Erythroblast (primary cell): ENCODE results near the gene TSPAN10.
A peak's percentile ranks its signal among the peaks of the same experiment; 100 is the strongest.

ENCODE experiments used
- DNase-seq, 2 experiments: peaks; one replicate each; lab custom pipeline; 2025; lab: John Stamatoyannopoulos, UW
- GATA1 ChIP-seq: IDR thresholded peaks from 2 replicates; pipeline ENCODE4 v1.6.1; 2011; ENCODE audit warnings: low read depth, mild to moderate bottlenecking, control low read depth, low read length, moderate library complexity
- POLR2A ChIP-seq: IDR thresholded peaks from 2 replicates; pipeline ENCODE4 v1.6.1; 2011; ENCODE audit warnings: mild to moderate bottlenecking, low read length

The TSPAN10 gene

GRCh38 chr17:81660441-81660840, 23.4 kb downstream of the TSPAN10 start:
- TF ChIP-seq POLR2A (no peak), GATA1 (no peak)
- no peak for DNase-seq

- TF ChIP-seq GATA1: no peak
- TF ChIP-seq POLR2A: no peak
- no peak for DNase-seq
These were observed 25.0 kb downstream of the TSPAN10 start for GRCh38 chr17:81662002-81662401.

GRCh38 chr17:81664051-81664470, 27.1 kb downstream of the TSPAN10 start:
- TF ChIP-seq POLR2A (no peak), GATA1 (no peak)
- no peak for DNase-seq

GRCh38 chr17:81665205-81666091, 28.5 kb downstream of the TSPAN10 start:
- peak; percentile 62 to 65 for DNase-seq
- no peak for TF ChIP-seq GATA1
- TF ChIP-seq POLR2A: no peak

- DNase-seq: no peak
- TF ChIP-seq POLR2A (no peak), GATA1 (no peak)
These were observed 29.0 kb downstream of the TSPAN10 start for GRCh38 chr17:81666092-81666341.

- TF ChIP-seq GATA1: no peak
- TF ChIP-seq POLR2A: peak; percentile 97
- DNase-seq: peak; percentile 97
These were observed 29.6 kb downstream of the TSPAN10 start, which contains the start of the genes CCDC137 and OXLD1 for GRCh38 chr17:81666342-81667191. TSS of gene CCDC137 (plus strand) at chr17:81666737. CDS start at chr17:81666767, 30 bp downstream. TSS of gene OXLD1 (minus strand) at chr17:81666605. CDS start at chr17:81666577, 28 bp downstream.

GRCh38 chr17:81667754-81668153, 30.8 kb downstream of the TSPAN10 start:
- DNase-seq: peak; percentile 15 to 28
- TF ChIP-seq GATA1 (no peak), POLR2A (no peak)

- no peak for DNase-seq
- TF ChIP-seq POLR2A (no peak), GATA1 (no peak)
These were observed 35.5 kb downstream of the TSPAN10 start for GRCh38 chr17:81672504-81672903.

- TF ChIP-seq GATA1: no peak
- no peak for TF ChIP-seq POLR2A
- no peak for DNase-seq
These were observed 36.0 kb downstream of the TSPAN10 start for GRCh38 chr17:81672954-81673353.

GRCh38 chr17:81673561-81674258, 36.7 kb downstream of the TSPAN10 start:
- no peak for TF ChIP-seq POLR2A
- no peak for TF ChIP-seq GATA1
- no peak for DNase-seq

GRCh38 chr17:81675515-81676221, 38.7 kb downstream of the TSPAN10 start:
- peak; percentile 44 to 56 for DNase-seq

- no peak for DNase-seq
- TF ChIP-seq POLR2A (no peak), GATA1 (no peak)
These were observed 39.9 kb downstream of the TSPAN10 start for GRCh38 chr17:81676906-81677305.

- TF ChIP-seq POLR2A (no peak), GATA1 (no peak)
These were observed 43.2 kb downstream of the TSPAN10 start for GRCh38 chr17:81680150-81680549.

More at GRCh38 chr17:81680150-81680549, 43.2 kb downstream of the TSPAN10 start:
- DNase-seq: no peak
